H1 (cell line): Measurements from ENCODE around the gene KCNIP2. TPM values are rescaled to one million over a fixed set of nuclear protein-coding genes. Genes with fewer than 3 reads are reported as not detected.

Source experiments
- ATF3 ChIP-seq: IDR thresholded peaks from 2 replicates; pipeline ENCODE4 v1.6.1; 2011; ENCODE audit warnings: low read depth, mild to moderate bottlenecking, low read length; ENCODE audit not compliant: insufficient read depth
- BACH1 ChIP-seq: IDR thresholded peaks from 2 replicates; pipeline ENCODE4 v1.6.1; 2012; ENCODE audit warnings: low read length, improper control_type of control experiment
- EZH2 ChIP-seq: fragments of 200-600 bp; sonication (generic); IDR thresholded peaks from 2 replicates; pipeline ENCODE4 v1.7.1; 2012; ENCODE audit warnings: low read depth, mild to moderate bottlenecking, moderate library complexity, low read length, inconsistent platforms; ENCODE audit not compliant: severe bottlenecking
- HDAC2 ChIP-seq, 2 experiments: fragments of 300-600 bp in 1 of 2; sonication (generic) in 1 of 2; IDR thresholded peaks; 2 replicates each; pipeline ENCODE4 v1.6.1; 2011 to 2012; ENCODE audit warnings: low read depth in 2 of 2, low read length in 2 of 2, mild to moderate bottlenecking in 2 of 2, moderate library complexity in 2 of 2, borderline replicate concordance in 1 of 2, inconsistent platforms in 1 of 2
- NRF1 ChIP-seq: IDR thresholded peaks from 2 replicates; pipeline ENCODE4 v1.6.1; 2011; ENCODE audit warnings: mild to moderate bottlenecking, low read depth, low read length, improper control_type of control experiment
- POLR2AphosphoS5 ChIP-seq: IDR thresholded peaks from 2 replicates; pipeline ENCODE4 v1.6.1; 2011; ENCODE audit warnings: low read depth, low read length
- POU5F1 ChIP-seq: IDR thresholded peaks from 2 replicates; pipeline ENCODE4 v1.6.1; 2011; ENCODE audit warnings: low read depth, mild to moderate bottlenecking, low read length, moderate library complexity
- RAD21 ChIP-seq, 2 experiments: IDR thresholded peaks in 1 of 2; conservative IDR thresholded peaks in 1 of 2; 2 replicates each; pipeline ENCODE4 v1.6.1; 2011; ENCODE audit warnings: low read depth in 2 of 2, low read length in 2 of 2, improper control_type of control experiment in 1 of 2, inconsistent platforms in 1 of 2, mild to moderate bottlenecking in 1 of 2, moderate library complexity in 1 of 2
- RBBP5 ChIP-seq: IDR thresholded peaks from 2 replicates; pipeline ENCODE4 v1.7.1; 2012; ENCODE audit warnings: low read depth, mild to moderate bottlenecking, inconsistent platforms, low read length, moderate library complexity, borderline replicate concordance
- SAP30 ChIP-seq: fragments of 300-600 bp; sonication (generic); IDR thresholded peaks from 2 replicates; pipeline ENCODE4 v1.7.1; 2012; ENCODE audit warnings: low read length, moderate library complexity, mild to moderate bottlenecking, inconsistent platforms; ENCODE audit not compliant: insufficient read depth, insufficient replicate concordance
- YY1 ChIP-seq: IDR thresholded peaks from 2 replicates; pipeline ENCODE4 v1.6.1; 2011; ENCODE audit warnings: low read depth, mild to moderate bottlenecking, low read length
- polyA plus RNA-seq, 7 experiments: library from polyadenylated mRNA; depleted of rRNA in 3 of 7; stranded (reverse) in 5 of 7; unstranded in 2 of 7; fragments of >200 nt in 5 of 7; fragments of 200-250 nt in 2 of 7; gene quantifications; 1 replicate in 5 of 7; 2 replicates in 1 of 7; 4 replicates in 1 of 7; pipeline versions ENCODE4 v1.2.1 to v1.2.3, GENCODE V29; 2011 to 2013; ENCODE audit warnings: missing spikeins in 2 of 7, mixed read lengths in 2 of 7
- total RNA-seq: library from RNA; stranded (reverse); fragmentation: NEBNext Ultra II Directional; extraction: Animal tissue kit (Norgen Biotek cat#: 25700); gene quantifications from 2 replicates; pipeline ENCODE4 v1.2.1, GENCODE V29; 2021

The KCNIP2 gene
- total and polyA plus RNA-seq, 2 of the 8 experiments (the other 6 are each of a cell fraction or from before 2014, with no cell fraction given), result 2.7 to 6.0 TPM

- TF ChIP-seq RBBP5, result no peak
- TF ChIP-seq RAD21 (IDR thresholded peaks at IDR 0.05 in 1 of 2, conservative IDR thresholded peaks at IDR 0.05 in 1 of 2; ENCODE audit: low read depth in 2 of 2, low read length in 2 of 2), result peak; percentile 89 to 92
- no peak for TF ChIP-seq NRF1
- no peak for TF ChIP-seq HDAC2 (IDR thresholded peaks at IDR 0.05; ENCODE audit: borderline replicate concordance in 1 of 2, low read depth in 2 of 2, low read length in 2 of 2)
- no peak for TF ChIP-seq ATF3
- TF ChIP-seq POLR2AphosphoS5, result no peak
- TF ChIP-seq SAP30, result no peak
- no peak for TF ChIP-seq BACH1
- no peak for TF ChIP-seq POU5F1
- no peak for TF ChIP-seq YY1
- TF ChIP-seq EZH2, result no peak
These were observed 62.6 kb downstream of the KCNIP2 start (continued) for GRCh38 chr10:101780818-101781654.
